Stimulated activated CD4-positive, alpha-beta T cell treated with anti-CD3 and anti-CD28 coated beads, Interleukin-2, amount 100 ng/mL, for 48 hours (primary cell): ENCODE measurements around the gene C12orf50.
"Not testable (repeated sequence)": the region's sequence is repeated elsewhere in the genome, so short reads cannot be mapped to it uniquely, and the experiment has no call there.

Source experiments
- DNase-seq, 2 donors: peaks; one replicate each; pipeline ENCODE4 v3.0.0-alpha.2; 2020

C12orf50 gene, protein sequence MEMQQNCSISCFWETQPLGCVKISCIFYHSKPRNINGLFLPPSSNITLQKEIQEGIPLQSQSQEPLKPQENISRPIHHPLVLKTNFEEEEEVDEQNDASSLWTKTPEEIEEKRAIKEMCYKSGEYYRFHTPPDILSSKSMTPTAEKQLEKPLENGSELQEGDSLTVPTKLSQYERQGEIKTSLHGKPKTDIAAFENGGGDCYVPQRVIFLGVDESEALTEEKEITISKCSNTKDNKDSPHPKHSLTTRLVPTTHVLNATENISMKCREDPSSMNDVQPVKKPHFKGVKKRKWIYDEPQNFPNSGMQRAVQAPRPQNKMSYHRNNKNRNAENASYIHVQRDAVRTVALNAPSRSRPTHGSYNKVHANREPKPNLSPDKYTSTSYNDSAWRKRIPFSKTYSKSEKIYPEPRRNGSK

DNA sequence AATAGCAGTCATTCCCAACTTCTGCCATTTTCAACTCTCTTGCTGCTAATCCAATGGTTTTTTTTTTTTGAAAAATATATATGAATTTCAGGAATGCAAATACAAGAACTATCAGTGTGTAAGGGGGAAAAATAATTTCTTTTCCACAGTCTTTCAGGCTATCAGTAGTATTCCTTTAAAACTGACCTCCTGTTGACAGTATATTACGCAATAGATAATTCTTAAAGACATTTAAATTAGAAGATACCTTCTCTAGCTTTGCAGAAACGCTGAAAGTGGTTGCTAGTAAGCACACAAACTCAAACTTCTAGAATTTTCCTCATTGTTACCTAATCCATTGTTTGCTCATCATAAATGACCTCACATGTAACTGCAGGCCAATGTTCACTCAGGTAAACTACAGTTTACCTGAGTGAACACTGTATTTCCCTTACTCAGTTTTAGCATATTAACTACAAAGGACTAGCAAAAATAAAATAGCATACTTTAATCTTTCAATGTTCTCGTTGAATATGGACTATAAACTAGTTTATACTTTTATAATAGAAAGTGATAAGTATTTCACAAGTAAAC lies at the start of gene C12orf50:
Gene C12orf50, minus strand, starts transcription at position 309 of the 573 bp plus-strand sequence. CDS start 2,439 bp downstream, outside the sequence.
- DNase-seq = no peak

DNA sequence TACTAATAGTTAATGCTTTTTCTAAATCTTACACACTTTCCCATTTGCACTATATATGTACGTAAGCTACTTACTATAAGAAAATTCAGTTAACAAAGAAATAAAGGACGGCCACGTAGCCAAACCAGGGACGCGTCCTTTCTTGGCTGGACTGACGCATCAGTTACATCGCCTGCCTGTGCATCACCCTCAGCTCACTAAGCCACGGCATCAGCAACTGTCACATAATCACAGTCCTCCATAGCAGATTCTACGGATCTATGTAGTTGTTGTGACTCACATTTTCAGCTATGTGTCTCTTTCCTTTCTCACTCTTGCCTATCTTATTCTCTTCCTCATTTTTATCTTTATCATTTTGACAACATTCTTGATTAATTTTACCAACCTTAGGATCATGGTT lies 38.1 kb upstream of the C12orf50 start:
- DNase-seq = no peak

DNA sequence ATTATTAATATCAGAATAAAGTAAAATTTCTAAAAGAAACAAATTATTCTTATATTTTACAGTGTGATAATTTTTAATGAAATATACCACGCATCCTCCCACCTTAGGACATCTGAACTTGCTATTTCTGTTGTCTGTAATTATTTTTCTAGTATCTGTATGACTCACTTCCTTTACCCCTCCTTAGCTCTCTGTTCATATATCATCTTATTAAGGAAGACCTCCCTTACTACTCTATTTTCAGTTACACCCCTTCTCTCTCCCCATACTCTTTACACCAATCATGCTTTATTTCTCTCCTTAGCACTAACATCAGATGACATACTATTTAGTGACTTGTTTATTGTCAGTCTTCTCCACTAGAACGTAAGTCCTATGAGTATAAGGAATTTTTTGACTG lies 34.2 kb upstream of the C12orf50 start:
- no peak for DNase-seq

DNA sequence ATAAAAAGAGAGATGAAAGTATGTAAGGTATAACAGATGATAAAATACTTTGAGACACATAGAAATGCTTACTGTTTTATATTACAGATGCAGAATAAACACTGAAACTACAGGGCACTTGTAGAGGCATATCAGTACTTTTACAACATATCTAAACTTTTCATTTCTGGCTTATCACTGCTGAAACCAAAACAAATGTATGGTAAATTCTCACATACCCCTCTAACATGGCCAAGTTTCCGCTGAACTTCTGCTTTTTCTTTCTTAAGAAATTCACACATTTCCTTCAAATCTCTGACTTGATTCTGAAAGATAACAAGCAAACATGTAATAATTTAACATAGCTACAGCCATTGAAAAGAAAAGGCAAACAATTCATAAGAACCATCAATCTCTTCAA lies 33.3 kb upstream of the C12orf50 start:
- DNase-seq = no peak

DNA sequence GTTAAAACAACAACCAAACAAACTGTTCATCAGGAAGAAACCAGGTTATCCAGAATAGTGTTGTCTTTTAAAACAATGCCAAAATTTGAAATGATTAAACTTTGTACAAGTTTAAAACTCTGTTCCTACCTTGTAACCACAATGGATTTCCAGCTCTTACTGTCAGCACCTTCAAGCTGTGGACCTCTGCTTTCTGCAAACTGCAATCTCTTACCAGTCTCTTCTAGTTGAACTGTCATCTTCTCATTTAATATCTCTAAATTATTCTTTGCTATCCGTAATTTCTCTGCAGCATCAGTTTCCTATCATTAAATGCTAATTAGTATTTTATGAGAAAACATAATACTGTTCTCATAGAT lies 29.5 kb upstream of the C12orf50 start:
- DNase-seq = no peak

- DNase-seq = no peak
These were observed 29.0 kb upstream of the C12orf50 start for GRCh38 chr12:88057994-88058718.

DNA sequence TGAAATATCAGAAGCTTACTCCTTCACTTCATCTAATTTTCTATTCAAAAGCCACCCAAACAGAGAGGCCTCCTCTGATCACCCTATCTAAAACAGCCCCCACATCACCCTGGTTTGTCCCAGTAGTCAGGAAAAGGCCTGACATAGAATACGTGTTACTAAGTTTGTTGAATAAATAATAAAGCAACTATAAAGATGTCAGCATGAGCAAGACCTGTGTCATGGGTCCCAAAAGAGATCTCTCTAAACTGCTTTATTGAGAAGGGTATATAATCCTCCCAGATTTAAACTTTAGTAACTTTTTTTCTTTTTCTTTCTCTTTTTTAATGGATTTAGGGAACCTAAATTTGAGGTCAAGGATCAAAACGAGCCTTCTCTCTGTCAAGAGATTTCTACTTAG lies 27.4 kb upstream of the C12orf50 start:
- DNase-seq = no peak

DNA sequence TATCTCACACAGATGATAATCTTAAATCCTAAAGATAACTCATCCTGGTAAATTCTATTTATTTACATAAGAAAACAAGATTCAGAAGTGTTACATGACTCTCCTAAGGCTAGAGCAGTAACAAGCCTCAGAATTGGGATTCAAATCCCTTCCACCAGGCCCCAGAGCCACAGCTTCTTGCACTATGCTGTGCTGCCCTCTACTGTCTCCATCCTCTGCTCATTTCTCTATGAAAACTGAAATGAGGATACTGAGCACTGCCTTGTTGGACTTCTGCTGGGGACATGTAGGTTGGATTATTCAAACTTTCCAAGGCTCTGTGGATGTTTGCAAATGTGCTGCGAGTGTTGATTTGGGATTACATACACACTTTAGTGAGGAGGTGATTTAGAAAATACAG lies 23.5 kb upstream of the C12orf50 start:
- DNase-seq = no peak

GRCh38 chr12:88044035-88044434 lies 14.8 kb upstream of the C12orf50 start:
- no peak for DNase-seq

DNA sequence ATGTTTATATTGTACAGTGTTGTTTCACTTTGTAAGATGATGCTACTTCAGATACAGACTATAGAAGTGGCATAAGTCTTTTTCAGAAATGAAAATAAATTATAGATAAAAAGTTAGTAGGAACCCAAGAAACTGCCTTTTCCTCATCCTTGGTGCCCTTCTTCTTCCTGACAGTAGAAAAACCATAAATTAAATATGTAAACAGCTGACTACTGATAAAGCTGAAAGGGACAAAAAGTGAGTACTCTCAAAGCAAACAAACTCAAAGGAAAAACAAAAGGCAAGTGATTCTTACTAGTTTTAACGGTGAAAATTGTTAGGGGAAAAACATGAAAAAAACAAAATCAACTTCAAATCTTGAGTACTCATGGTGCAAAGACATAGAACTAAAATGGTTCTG lies 8.6 kb upstream of the C12orf50 start:
- no peak for DNase-seq

GRCh38 chr12:88036353-88036965 lies 7.3 kb upstream of the C12orf50 start:
- no peak for DNase-seq

GRCh38 chr12:88035907-88036289 lies 6.7 kb upstream of the C12orf50 start:
- DNase-seq = no peak

DNA sequence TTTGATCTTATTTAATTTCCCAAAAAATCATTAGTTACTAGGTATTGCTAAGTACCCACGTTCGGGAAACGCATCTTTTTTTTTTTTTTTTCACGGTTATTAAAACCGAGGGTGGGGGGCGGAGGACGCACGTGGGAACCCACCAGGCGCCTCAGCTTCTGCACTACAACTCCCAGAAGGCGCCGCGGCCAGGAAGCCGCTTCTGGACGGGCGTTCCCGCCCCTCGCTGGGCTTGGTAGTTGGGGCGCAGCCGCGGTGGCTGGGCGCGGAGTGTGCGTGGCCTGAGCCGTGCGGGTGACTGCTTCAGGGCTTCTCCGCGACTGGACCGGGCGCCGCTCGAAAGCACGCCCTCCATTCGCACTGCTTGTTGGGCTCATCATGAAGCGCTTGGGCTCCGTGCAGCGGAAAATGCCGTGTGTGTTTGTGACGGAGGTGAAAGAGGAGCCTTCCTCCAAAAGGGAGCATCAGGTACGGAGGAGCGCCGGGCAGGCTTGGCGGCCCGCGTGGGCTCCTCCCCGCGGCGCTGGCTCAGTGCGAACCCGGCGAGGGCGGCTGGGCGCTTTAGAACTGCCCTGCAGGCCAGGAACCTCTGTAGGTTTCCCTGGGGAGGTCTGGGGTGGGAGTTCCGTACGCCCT lies 6.2 kb upstream of the C12orf50 start:
- DNase-seq = peak; percentile 81 to 82

- not testable (repeated sequence) for DNase-seq
These were observed 2.0 kb upstream of the C12orf50 start for GRCh38 chr12:88031161-88031560.

DNA sequence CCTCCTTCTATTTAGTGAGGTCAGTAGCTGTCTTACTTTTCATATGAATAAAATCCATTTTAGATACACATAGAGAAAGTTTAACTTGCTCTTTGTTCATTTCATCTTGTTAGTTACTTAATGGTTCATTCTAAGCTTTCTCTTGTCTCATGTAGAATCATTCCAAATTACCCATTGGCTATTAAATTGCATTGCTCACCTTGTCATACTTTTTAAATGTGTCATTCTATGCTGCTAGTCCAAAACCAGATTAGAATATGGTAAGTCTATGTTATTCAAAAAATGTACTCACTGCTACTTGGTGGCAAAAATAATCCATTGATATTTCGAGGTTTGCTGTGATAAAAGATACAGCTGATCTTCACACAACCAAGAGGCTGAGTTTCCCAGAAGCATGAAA lies 3.0 kb downstream of the C12orf50 start:
- DNase-seq = no peak

- DNase-seq = no peak
These were observed 11.2 kb downstream of the C12orf50 start for GRCh38 chr12:88017964-88018363.

GRCh38 chr12:88015825-88016224 lies 13.4 kb downstream of the C12orf50 start:
- no peak for DNase-seq

GRCh38 chr12:88011755-88012154 lies 17.4 kb downstream of the C12orf50 start:
- DNase-seq = no peak

- DNase-seq = no peak
These were observed 22.9 kb downstream of the C12orf50 start for GRCh38 chr12:88006351-88006750.

GRCh38 chr12:88001327-88001726 lies 27.9 kb downstream of the C12orf50 start:
- no peak for DNase-seq

GRCh38 chr12:87995581-87996178 lies 33.5 kb downstream of the C12orf50 start:
- DNase-seq = peak; percentile 14 to 23

DNA sequence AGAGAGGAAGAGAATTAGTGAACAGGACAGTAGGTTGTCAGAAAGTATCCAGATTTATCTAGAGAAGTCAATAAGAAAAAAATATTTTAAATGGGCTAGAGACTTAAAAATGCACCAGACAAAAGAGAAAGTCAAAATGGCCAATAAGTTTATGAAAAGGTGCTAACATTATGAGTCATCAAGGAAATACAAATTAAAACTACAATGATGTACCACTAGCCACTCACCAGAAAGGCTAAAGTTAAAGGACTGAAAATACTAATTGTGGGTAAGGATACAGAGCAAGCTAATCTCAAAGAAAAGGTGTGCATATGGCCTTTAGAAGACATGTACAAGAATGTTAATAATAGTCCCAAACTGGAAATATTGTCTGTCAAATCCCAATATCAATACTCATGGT lies 37.7 kb downstream of the C12orf50 start:
- no peak for DNase-seq

GRCh38 chr12:87988534-87988933 lies 40.7 kb downstream of the C12orf50 start:
- no peak for DNase-seq
